Measurements from ENCODE around the gene TFEC. TPM values are rescaled to one million over a fixed set of nuclear protein-coding genes. Genes with fewer than 3 reads are reported as not detected.
"Not testable (repeated sequence)": the region's sequence is repeated elsewhere in the genome, so short reads cannot be mapped to it uniquely, and the experiment has no call there.

Gene TFEC
- total RNA-seq, 1 experiment from 2014 or later, result not detected

GRCh38 chr7:115929736-115930135, 100.8 kb downstream of the TFEC start:
- not testable (repeated sequence) for DNase-seq (ENCODE audit: low spot score)

- DNase-seq (ENCODE audit: low spot score), result no peak
These were observed 106.2 kb downstream of the TFEC start for GRCh38 chr7:115924411-115924810.

GRCh38 chr7:115920367-115920766, 110.2 kb downstream of the TFEC start:
- DNase-seq (ENCODE audit: low spot score), result no peak

GRCh38 chr7:115914951-115915350, 115.6 kb downstream of the TFEC start:
- no peak for DNase-seq (ENCODE audit: low spot score)

- no peak for DNase-seq (ENCODE audit: low spot score)
These were observed 119.1 kb downstream of the TFEC start for GRCh38 chr7:115911465-115911864.

- peak; percentile 78 for DNase-seq (ENCODE audit: low spot score)
These were observed 119.9 kb downstream of the TFEC start for GRCh38 chr7:115910541-115911164.

- DNase-seq (ENCODE audit: low spot score), result no peak
These were observed 123.8 kb downstream of the TFEC start for GRCh38 chr7:115906731-115907130.

GRCh38 chr7:115889669-115889984, 140.9 kb downstream of the TFEC start:
- DNase-seq (ENCODE audit: low spot score), result no peak

GRCh38 chr7:115888981-115889668, 141.4 kb downstream of the TFEC start:
- no peak for DNase-seq (ENCODE audit: low spot score)

GRCh38 chr7:115885550-115885949, 145.0 kb downstream of the TFEC start:
- no peak for DNase-seq (ENCODE audit: low spot score)

Other genes starting within 250 kb of the TFEC start
- gene TES, start 179.8 kb upstream of the TFEC start, total RNA-seq (2014; rRNA removed; shearing (Covaris generic)), result 91.9 and 96.7 TPM in 2 replicates